H1 (cell line): ENCODE data around the gene ABCG1. TPM values are rescaled to one million over a fixed set of nuclear protein-coding genes. Genes with fewer than 3 reads are reported as not detected.
A peak's percentile ranks its signal among the peaks of the same experiment; 100 is the strongest.

Source experiments
- CTCF ChIA-PET: fragments of 300-600 bp; sonication (Branson Sonifier 250); formaldehyde crosslinking; loops from one replicate; lab custom pipeline; 2021; ENCODE audit not compliant: partially characterized antibody; lab: Charles Lee
- POLR2A ChIA-PET: fragments of 300-600 bp; sonication (Branson Sonifier 250); formaldehyde crosslinking; loops from one replicate; lab custom pipeline; 2021; ENCODE audit warnings: inconsistent platforms; ENCODE audit not compliant: partially characterized antibody; lab: Charles Lee
- DNase-seq, 2 experiments: peaks; one replicate each; pipeline versions ENCODE4 v3.0.0 to v3.0.0-alpha.2; 2010 to 2022; ENCODE audit warnings: low spot score in 2 of 2, low read depth in 1 of 2, mixed read lengths in 1 of 2
- FAIRE-seq: peaks from 2 replicates; lab custom pipeline; 2011; peaks lifted over from hg19 to GRCh38; lab: Jason Lieb, UNC
- H2AFZ ChIP-seq: 2 replicates; pipeline ENCODE4 v1.8.1; 2012; ENCODE audit warnings: low read length, inconsistent platforms
- H2AK5ac ChIP-seq: 2 replicates; pipeline ENCODE4 v1.6.1; 2013; ENCODE audit warnings: low read depth, low read length
- H2BK120ac ChIP-seq: replicated peaks from 2 replicates; pipeline ENCODE3; 2013; ENCODE audit warnings: low read depth, low read length, inconsistent platforms
- H2BK12ac ChIP-seq: 2 replicates; pipeline ENCODE4 v1.6.1; 2013; ENCODE audit warnings: low read depth, low read length
- H2BK15ac ChIP-seq: 2 replicates; pipeline ENCODE4 v1.6.1; 2013; ENCODE audit warnings: low read length
- H2BK20ac ChIP-seq: 2 replicates; pipeline ENCODE4 v1.6.1; 2013; ENCODE audit warnings: low read length
- H2BK5ac ChIP-seq: 2 replicates; pipeline ENCODE4 v1.6.1; 2013; ENCODE audit warnings: low read depth, low read length
- H3K14ac ChIP-seq: 2 replicates; pipeline ENCODE4 v1.6.1; 2013; ENCODE audit warnings: inconsistent platforms; ENCODE audit not compliant: insufficient read length
- H3K18ac ChIP-seq: 2 replicates; pipeline ENCODE4 v1.6.1; 2013; ENCODE audit warnings: low read length; ENCODE audit errors: extremely low read depth
- H3K23ac ChIP-seq: 2 replicates; pipeline ENCODE4 v1.6.1; 2013; ENCODE audit warnings: inconsistent platforms; ENCODE audit not compliant: insufficient read length
- H3K23me2 ChIP-seq: 2 replicates; pipeline ENCODE4 v1.6.1; 2013; ENCODE audit warnings: low read depth, low read length
- H3K27ac ChIP-seq: 2 replicates; pipeline ENCODE4 v1.6.1; 2011; ENCODE audit warnings: low read depth, low read length, inconsistent platforms
- H3K27me3 ChIP-seq, 4 experiments: replicated peaks in 1 of 4; 1 replicate in 1 of 4; 2 replicates in 3 of 4; pipeline versions ENCODE4 v1.6.1 to v1.8.1; 2011 to 2013; ENCODE audit warnings: low read length in 3 of 4, mild to moderate bottlenecking in 3 of 4, inconsistent platforms in 2 of 4, mixed read lengths in 2 of 4, moderate library complexity in 1 of 4; ENCODE audit not compliant: control insufficient read depth in 3 of 4, insufficient read depth in 3 of 4; ENCODE audit errors: extremely low read depth in 1 of 4
- H3K36me3 ChIP-seq, 4 experiments: 2 replicates each; pipeline versions ENCODE4 v1.6.1 to v1.8.1; 2011 to 2013; ENCODE audit warnings: mild to moderate bottlenecking in 4 of 4, low read length in 3 of 4, moderate library complexity in 2 of 4, control low read depth in 1 of 4, inconsistent platforms in 1 of 4; ENCODE audit not compliant: insufficient read depth in 4 of 4, control insufficient read depth in 2 of 4
- H3K4ac ChIP-seq: replicated peaks from 2 replicates; pipeline ENCODE3; 2013; ENCODE audit warnings: low read length, low read depth, mixed read lengths, inconsistent platforms; ENCODE audit not compliant: insufficient read length
- H3K4me1 ChIP-seq, 4 experiments: replicated peaks in 1 of 4; 1 replicate in 1 of 4; 2 replicates in 3 of 4; pipeline versions ENCODE4 v1.6.1 to v1.8.1; 2011 to 2013; ENCODE audit warnings: low read length in 3 of 4, inconsistent platforms in 2 of 4, mixed read lengths in 1 of 4; ENCODE audit not compliant: insufficient read depth in 4 of 4, control insufficient read depth in 3 of 4
- H3K4me2 ChIP-seq, 2 experiments: 2 replicates each; pipeline versions ENCODE4 v1.6.1 to v1.8.1; 2011 to 2013; ENCODE audit warnings: low read depth in 2 of 2, low read length in 2 of 2, control low read depth in 1 of 2, inconsistent platforms in 1 of 2, mild to moderate bottlenecking in 1 of 2; ENCODE audit not compliant: insufficient read depth in 1 of 2
- H3K4me3 ChIP-seq, 4 experiments: fragments of 200-600, 300-600 bp in 1 of 4; sonication (generic), shearing (Covaris generic), sonication (Bioruptor Twin) in 1 of 4; 2 replicates each; pipeline versions ENCODE4 v1.5.1 to v1.8.1; 2011 to 2016; ENCODE audit warnings: low read length in 4 of 4, low read depth in 3 of 4, control low read depth in 2 of 4, inconsistent platforms in 2 of 4, mild to moderate bottlenecking in 2 of 4, mixed read lengths in 1 of 4, moderate library complexity in 1 of 4; ENCODE audit not compliant: insufficient read depth in 2 of 4; ENCODE audit errors: extremely low read depth in 1 of 4
- H3K56ac ChIP-seq: replicated peaks from 2 replicates; pipeline ENCODE3; 2013; ENCODE audit warnings: low read depth, mild to moderate bottlenecking, mixed read lengths, low read length, inconsistent platforms; ENCODE audit not compliant: insufficient read length
- H3K79me1 ChIP-seq: 2 replicates; pipeline ENCODE4 v1.6.1; 2013; ENCODE audit warnings: low read depth, low read length, control low read depth
- H3K79me2 ChIP-seq, 2 experiments: 2 replicates each; pipeline versions ENCODE4 v1.6.1 to v1.8.1; 2012 to 2013; ENCODE audit warnings: low read length in 2 of 2, mild to moderate bottlenecking in 2 of 2, inconsistent platforms in 1 of 2; ENCODE audit not compliant: insufficient read depth in 2 of 2, control insufficient read depth in 1 of 2
- H3K9ac ChIP-seq, 4 experiments: replicated peaks in 1 of 4; 1 replicate in 1 of 4; 2 replicates in 3 of 4; pipeline versions ENCODE4 v1.6.1 to v1.8.1; 2011 to 2013; ENCODE audit warnings: low read depth in 3 of 4, low read length in 3 of 4, control low read depth in 2 of 4, mild to moderate bottlenecking in 2 of 4, moderate library complexity in 2 of 4, inconsistent platforms in 1 of 4; ENCODE audit errors: extremely low read depth in 1 of 4
- H3K9me3 ChIP-seq, 2 experiments: 2 replicates each; pipeline versions ENCODE4 v1.6.1 to v1.8.1; 2012 to 2013; ENCODE audit warnings: mild to moderate bottlenecking in 2 of 2, moderate library complexity in 2 of 2, control low read depth in 1 of 2, inconsistent platforms in 1 of 2, low read depth in 1 of 2, low read length in 1 of 2, mixed read lengths in 1 of 2; ENCODE audit not compliant: insufficient read depth in 2 of 2
- H4K20me1 ChIP-seq, 2 experiments: replicated peaks in 1 of 2; 2 replicates each; pipeline versions ENCODE3 to v1.8.1; 2011 to 2013; ENCODE audit warnings: inconsistent platforms in 2 of 2, low read length in 2 of 2, mild to moderate bottlenecking in 1 of 2; ENCODE audit not compliant: insufficient read depth in 2 of 2, control insufficient read depth in 1 of 2
- H4K5ac ChIP-seq: 2 replicates; pipeline ENCODE4 v1.6.1; 2013; ENCODE audit warnings: low read length, low read depth, mixed read lengths, inconsistent platforms; ENCODE audit not compliant: insufficient read length
- H4K8ac ChIP-seq: 2 replicates; pipeline ENCODE4 v1.8.0; 2013; ENCODE audit warnings: mild to moderate bottlenecking, moderate library complexity, low read length, inconsistent platforms; ENCODE audit not compliant: insufficient read depth; ENCODE audit errors: extremely low read depth
- H4K91ac ChIP-seq: replicated peaks from 2 replicates; pipeline ENCODE3; 2013; ENCODE audit warnings: low read length, mixed read lengths, inconsistent platforms; ENCODE audit not compliant: insufficient read length
- ASH2L ChIP-seq: fragments of 200-600, 300-600 bp; sonication (generic); IDR thresholded peaks from one replicate; pipeline ENCODE4 v1.7.1; 2017; ENCODE audit warnings: low read length
- CBX5 ChIP-seq: fragments of 300-800, 300-1000 bp; sonication (generic); IDR thresholded peaks from 2 replicates; pipeline ENCODE4 v1.7.1; 2016; ENCODE audit warnings: antibody characterized with exemption, low read length, low read depth
- EP300 ChIP-seq, 2 experiments: IDR thresholded peaks; 1 replicate in 1 of 2; 2 replicates in 1 of 2; pipeline ENCODE4 v1.6.1; 2011 to 2012; ENCODE audit warnings: low read depth in 2 of 2, low read length in 2 of 2, mild to moderate bottlenecking in 2 of 2, borderline replicate concordance in 1 of 2, inconsistent platforms in 1 of 2, moderate library complexity in 1 of 2
- KDM4A ChIP-seq: IDR thresholded peaks from one replicate; pipeline ENCODE4 v1.7.1; 2012; ENCODE audit warnings: low read depth, mild to moderate bottlenecking, moderate library complexity, low read length, inconsistent platforms; ENCODE audit not compliant: severe bottlenecking
- MAFK ChIP-seq: IDR thresholded peaks from 2 replicates; pipeline ENCODE4 v1.6.1; 2012; ENCODE audit warnings: low read depth, mild to moderate bottlenecking, improper control_type of control experiment, low read length
- NANOG ChIP-seq: IDR thresholded peaks from 2 replicates; pipeline ENCODE4 v1.6.1; 2011; ENCODE audit warnings: low read length, low read depth, mild to moderate bottlenecking, inconsistent platforms; ENCODE audit not compliant: insufficient read depth, poor library complexity, severe bottlenecking
- RXRA ChIP-seq: IDR thresholded peaks from 2 replicates; pipeline ENCODE4 v1.6.1; 2011; ENCODE audit warnings: low read depth, mild to moderate bottlenecking, low read length, moderate library complexity; ENCODE audit not compliant: insufficient read depth
- SIRT6 ChIP-seq: IDR thresholded peaks from one replicate; pipeline ENCODE4 v1.7.1; 2012; ENCODE audit warnings: low read length, inconsistent platforms
- TEAD4 ChIP-seq: IDR thresholded peaks from 2 replicates; pipeline ENCODE4 v1.6.1; 2012; ENCODE audit warnings: low read depth, low read length, inconsistent platforms, mixed read lengths
- WGBS, 2 experiments: shearing (Covaris generic) in 1 of 2; methylation state at CpG; one replicate each; pipeline versions ENCODE4 v1.1.6 to v1.1.7; 2013 to 2015; ENCODE audit warnings: low lambda C conversion rate in 2 of 2, mixed read lengths in 2 of 2, inconsistent platforms in 1 of 2, low coverage in 1 of 2, missing lambda C conversion rate in 1 of 2; ENCODE audit not compliant: insufficient replicate concordance in 2 of 2, insufficient coverage in 1 of 2, insufficient read length in 1 of 2; ENCODE audit errors: extremely low coverage in 1 of 2, missing lambda C conversion rate in 1 of 2; 5-methylcytosine and 5-hydroxymethylcytosine counted together
- polyA plus RNA-seq, 7 experiments: library from polyadenylated mRNA; depleted of rRNA in 3 of 7; stranded (reverse) in 5 of 7; unstranded in 2 of 7; fragments of >200 nt in 5 of 7; fragments of 200-250 nt in 2 of 7; gene quantifications; 1 replicate in 5 of 7; 2 replicates in 1 of 7; 4 replicates in 1 of 7; pipeline versions ENCODE4 v1.2.1 to v1.2.3, GENCODE V29; 2011 to 2013; ENCODE audit warnings: missing spikeins in 2 of 7, mixed read lengths in 2 of 7
- total RNA-seq: library from RNA; stranded (reverse); fragmentation: NEBNext Ultra II Directional; extraction: Animal tissue kit (Norgen Biotek cat#: 25700); gene quantifications from 2 replicates; pipeline ENCODE4 v1.2.1, GENCODE V29; 2021
- TF ChIP-seq, protein P1 (sequence below): IDR thresholded peaks from 2 replicates; pipeline ENCODE4 v1.6.1; 2012; ENCODE audit warnings: inconsistent platforms

The ABCG1 gene
- total and polyA plus RNA-seq, 2 of the 8 experiments (the other 6 are each of a cell fraction or from before 2014, with no cell fraction given) = 2.1 to 4.0 TPM

DNA sequence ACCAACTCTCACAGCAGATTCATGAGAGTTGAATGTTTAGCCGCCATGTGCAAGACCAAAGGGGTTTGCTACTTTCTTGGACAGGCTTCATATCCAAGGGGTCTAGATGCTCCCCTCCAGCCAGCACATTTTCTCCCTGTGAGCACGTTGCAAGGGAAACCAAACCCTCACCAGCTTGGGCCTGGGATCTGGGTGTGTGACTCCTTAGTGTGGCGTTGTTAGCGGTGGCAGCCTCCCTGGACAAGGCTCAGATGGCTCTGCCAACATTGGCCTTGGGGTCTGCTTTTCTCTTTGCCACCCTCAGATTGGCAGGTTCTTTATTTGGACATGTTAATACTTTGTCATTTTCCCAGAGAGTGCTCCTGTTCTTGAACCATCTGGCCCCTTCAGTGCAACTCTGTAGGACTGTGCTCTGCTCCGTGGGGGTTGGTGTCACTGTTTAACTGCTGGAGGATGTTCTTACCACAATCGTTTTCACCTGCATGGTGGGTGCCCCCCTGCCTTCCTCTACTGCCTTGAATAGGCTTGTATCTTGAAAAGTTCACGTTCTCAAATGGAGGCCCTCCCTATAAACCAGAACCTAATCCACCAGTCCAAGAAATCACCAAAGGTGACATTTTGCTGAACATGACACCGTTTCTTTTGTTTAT, 13.4 kb downstream of the ABCG1 start:
- H2BK12ac ChIP-seq = 0 out of 2 replicates have a peak overlapping the region, but pooled peaks have one; percentile 12
- H4K91ac ChIP-seq = no peak overlapping the region
- peaks cover 0 to 1% of the 10 kb centered on the region in 2 experiments for H4K20me1 ChIP-seq
- peaks cover 0 to 24% (median 20%) of the 10 kb centered on the region in 4 experiments; a peak in 6 of 7 replicates for H3K27me3 ChIP-seq
- no peaks in the 10 kb centered on the region for H3K79me2 ChIP-seq
- no peak overlapping the region for H3K23ac ChIP-seq
- no peak overlapping the region for H4K8ac ChIP-seq
- H2BK5ac ChIP-seq = no peak overlapping the region
- FAIRE-seq (no peak), DNase-seq (no peak)
- H3K9me3 ChIP-seq = no peaks in the 10 kb centered on the region
- no peak overlapping the region for H2BK20ac ChIP-seq
- H3K18ac ChIP-seq = no peak overlapping the region
- H3K4me3 ChIP-seq = no peak overlapping the region
- H2AK5ac ChIP-seq = no peak overlapping the region
- no peak overlapping the region for H3K9ac ChIP-seq
- WGBS, 2 experiments = 91% methylated on average over 8 of the region's 8 CpGs; no CpG with 5 or more reads in 1 of the 2 experiments
- CTCF ChIA-PET = interaction anchor here (0.9 to 1.8 kb wide), 8 partner anchors 10 to 106 kb away, joined by 3 to 5 read pairs (median 4); no protein-coding TSS in a partner anchor
- no peak overlapping the region for H3K4ac ChIP-seq
- no peak overlapping the region for H2BK120ac ChIP-seq
- H3K79me1 ChIP-seq = no peaks in the 10 kb centered on the region
- H2BK15ac ChIP-seq = no peak overlapping the region
- no peak overlapping the region for H2AFZ ChIP-seq
- TF ChIP-seq, protein P1, sequence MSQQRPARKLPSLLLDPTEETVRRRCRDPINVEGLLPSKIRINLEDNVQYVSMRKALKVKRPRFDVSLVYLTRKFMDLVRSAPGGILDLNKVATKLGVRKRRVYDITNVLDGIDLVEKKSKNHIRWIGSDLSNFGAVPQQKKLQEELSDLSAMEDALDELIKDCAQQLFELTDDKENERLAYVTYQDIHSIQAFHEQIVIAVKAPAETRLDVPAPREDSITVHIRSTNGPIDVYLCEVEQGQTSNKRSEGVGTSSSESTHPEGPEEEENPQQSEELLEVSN = no peak
- TF ChIP-seq NANOG = no peak
- no peak for TF ChIP-seq ASH2L
- TF ChIP-seq SIRT6 = no peak
- TF ChIP-seq TEAD4 = no peak
- TF ChIP-seq KDM4A = no peak
- TF ChIP-seq MAFK = no peak
- TF ChIP-seq RXRA = no peak
- no peak for TF ChIP-seq EP300 (IDR thresholded peaks at IDR 0.05; ENCODE audit: borderline replicate concordance in 1 of 2, low read depth in 2 of 2, low read length in 2 of 2)
- TF ChIP-seq CBX5 = no peak
- H4K5ac ChIP-seq = no peak overlapping the region
- no peak overlapping the region for H3K27ac ChIP-seq
- no peak overlapping the region for H3K56ac ChIP-seq
- H3K23me2 ChIP-seq = peaks cover 5% of the 10 kb centered on the region; the same call in 1 of the 2 replicates
- no peaks in the 10 kb centered on the region for H3K36me3 ChIP-seq
- peaks cover 7 to 18% (median 12%) of the 10 kb centered on the region in 4 experiments for H3K4me1 ChIP-seq
- H3K14ac ChIP-seq = no peak overlapping the region
- no peak overlapping the region for H3K4me2 ChIP-seq
- POLR2A ChIA-PET = no interaction called here
